Endometrium (tissue), 2 donors: ENCODE results near the gene ELANE.
"Not testable (repeated sequence)": the region's sequence is repeated elsewhere in the genome, so short reads cannot be mapped to it uniquely, and the experiment has no call there.

Experiments used
- FAIRE-seq: peaks from 2 replicates; lab custom pipeline; 2012; peaks lifted over from hg19 to GRCh38; lab: Jason Lieb, UNC
- donor health status: control.
- donor health status: control.

ELANE gene

DNA sequence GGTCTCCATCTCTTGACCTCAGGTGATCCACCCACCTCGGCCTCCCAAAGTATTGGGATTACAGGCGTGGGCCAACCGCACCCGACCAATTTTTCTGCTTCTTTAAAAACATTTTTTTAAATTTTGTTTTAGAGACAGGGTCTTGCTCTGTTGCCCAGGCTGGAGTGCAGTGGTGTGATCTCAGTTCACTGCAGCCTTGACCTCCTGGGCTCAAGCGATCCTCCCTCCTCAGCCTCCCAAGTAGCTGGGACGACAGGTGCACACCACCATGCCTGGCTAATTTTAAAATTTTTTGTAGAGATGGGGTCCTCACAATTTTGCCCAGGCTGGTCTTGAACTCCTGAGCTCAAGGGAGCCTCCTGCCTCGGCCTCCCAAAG lies 9.3 kb upstream of the ELANE start:
- FAIRE-seq: not testable (repeated sequence)

DNA sequence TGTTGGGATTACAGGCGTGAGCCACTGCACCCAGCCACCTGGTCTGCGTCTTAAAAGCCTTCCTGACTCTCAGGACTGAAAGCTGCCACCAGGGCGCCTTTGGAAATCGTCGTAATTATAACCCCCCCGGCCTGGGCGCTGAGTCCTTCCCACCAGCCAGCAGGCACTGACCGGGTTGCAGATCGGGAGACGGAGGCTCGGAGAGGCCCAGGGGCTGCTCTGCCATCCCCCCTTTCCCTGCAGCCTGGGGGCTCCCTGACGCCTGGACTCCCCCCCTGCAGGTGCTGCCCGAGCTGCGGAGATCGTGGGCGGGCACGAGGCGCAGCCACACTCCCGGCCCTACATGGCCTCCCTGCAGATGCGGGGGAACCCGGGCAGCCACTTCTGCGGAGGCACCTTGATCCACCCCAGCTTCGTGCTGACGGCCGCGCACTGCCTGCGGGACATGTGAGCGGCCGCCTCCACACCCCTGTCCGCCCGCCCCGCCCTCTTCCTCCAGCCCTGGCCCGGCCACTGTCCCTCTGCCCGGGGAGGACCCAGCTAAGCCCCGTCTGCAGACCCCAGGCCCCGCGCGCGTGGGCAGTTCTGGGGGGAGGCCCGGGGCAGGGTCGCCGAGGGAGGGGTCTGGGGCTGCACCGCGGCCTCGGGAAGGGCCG lies 8.8 kb upstream of the ELANE start:
- no peak for FAIRE-seq

GRCh38 chr19:843836-844545 lies 8.1 kb upstream of the ELANE start:
- no peak for FAIRE-seq

DNA sequence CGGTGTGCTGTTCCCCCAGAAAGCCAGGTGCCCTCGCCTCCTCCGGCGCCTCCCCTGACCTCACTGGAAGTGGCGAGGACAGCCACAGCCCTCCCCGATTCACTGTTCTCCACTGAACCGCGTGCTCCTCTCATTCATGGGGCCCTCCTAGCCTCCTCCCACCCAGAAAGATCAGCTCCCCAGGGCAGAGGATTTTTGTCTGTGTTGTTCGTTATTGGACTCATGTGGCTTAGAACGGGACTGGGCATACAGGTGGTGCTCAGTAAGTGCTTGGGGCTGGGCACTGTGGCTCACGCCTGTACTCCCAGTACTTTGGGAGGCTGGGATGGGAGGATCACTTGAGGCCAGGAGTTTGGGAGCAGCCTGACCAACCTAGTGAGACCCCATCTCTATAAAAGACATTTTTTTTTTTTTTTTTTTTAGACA lies 7.5 kb upstream of the ELANE start:
- FAIRE-seq: no peak

GRCh38 chr19:845707-846521 lies 6.2 kb upstream of the ELANE start:
- no peak for FAIRE-seq

DNA sequence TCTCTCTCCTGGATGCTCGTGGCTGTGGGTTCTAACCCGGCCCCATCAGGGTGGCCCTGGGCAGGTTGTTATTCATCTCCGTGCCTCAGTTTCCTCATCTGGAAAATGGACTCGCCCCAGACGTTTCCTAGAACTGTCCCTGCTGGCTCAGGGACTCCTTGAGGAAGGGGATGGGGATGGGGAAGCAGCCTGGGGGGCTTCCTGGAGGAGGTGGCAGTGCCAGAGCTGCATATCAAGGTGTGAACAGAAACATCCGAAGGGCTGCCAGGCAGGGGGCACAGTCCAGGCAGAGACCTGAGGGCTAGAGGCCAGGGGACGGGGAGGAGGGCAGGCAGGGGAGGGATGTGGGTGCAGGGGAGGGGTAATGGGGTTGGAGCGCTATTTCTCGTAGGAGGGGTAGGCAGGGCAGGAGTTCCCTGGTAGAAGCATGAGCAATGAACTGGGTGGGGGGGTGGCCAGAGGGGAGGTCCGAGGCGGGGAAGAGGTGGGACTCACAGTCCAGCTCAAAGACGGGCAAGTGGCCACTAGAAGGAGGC lies 3.6 kb upstream of the ELANE start:
- FAIRE-seq: no peak

DNA sequence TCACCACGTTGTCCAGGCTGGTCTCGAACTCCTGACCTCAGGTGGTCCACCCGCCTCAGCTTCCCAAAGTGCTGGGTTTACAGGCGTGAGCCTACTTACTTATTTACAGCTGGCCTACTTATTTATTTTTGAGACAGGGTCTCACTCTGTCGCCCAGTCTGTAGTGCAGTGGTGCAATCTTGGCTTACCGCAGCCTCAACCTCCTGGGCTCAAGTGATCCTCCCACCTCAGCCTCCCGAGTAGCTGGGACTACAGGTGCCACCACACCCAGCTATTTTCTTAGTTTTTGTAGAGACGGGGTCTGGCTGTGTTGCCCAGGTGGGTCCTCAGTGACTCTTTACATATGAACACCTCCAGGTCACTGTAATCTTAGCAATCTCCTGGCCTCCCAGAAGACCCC lies 2.9 kb upstream of the ELANE start:
- FAIRE-seq: not testable (repeated sequence)

GRCh38 chr19:850221-850978 lies 1.7 kb upstream of the ELANE start:
- no peak for FAIRE-seq

GRCh38 chr19:850979-851335 lies 1.1 kb upstream of the ELANE start:
- FAIRE-seq: no peak

DNA sequence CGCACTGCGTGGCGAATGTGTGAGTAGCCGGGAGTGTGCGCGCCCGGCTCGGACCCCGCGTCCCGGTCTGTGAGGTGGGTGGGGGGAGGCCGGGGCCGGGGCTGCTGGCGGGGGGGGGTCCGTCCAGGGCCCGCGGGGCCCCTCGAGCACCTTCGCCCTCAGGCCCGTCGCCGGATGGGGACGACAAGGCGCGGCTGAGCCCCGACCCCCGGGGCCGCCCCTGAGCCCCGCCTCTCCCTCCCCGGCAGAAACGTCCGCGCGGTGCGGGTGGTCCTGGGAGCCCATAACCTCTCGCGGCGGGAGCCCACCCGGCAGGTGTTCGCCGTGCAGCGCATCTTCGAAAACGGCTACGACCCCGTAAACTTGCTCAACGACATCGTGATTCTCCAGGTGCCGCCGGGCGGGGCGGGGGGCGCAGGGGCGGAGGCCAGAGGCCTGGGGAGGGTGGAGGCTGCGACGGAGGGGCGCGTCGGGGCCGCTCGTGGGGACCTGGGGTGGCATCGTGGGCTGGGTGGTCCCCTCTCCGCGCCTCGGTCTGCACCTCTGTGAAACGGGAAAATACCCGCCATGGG lies 997 bp downstream of the ELANE start:
- no peak for FAIRE-seq

DNA sequence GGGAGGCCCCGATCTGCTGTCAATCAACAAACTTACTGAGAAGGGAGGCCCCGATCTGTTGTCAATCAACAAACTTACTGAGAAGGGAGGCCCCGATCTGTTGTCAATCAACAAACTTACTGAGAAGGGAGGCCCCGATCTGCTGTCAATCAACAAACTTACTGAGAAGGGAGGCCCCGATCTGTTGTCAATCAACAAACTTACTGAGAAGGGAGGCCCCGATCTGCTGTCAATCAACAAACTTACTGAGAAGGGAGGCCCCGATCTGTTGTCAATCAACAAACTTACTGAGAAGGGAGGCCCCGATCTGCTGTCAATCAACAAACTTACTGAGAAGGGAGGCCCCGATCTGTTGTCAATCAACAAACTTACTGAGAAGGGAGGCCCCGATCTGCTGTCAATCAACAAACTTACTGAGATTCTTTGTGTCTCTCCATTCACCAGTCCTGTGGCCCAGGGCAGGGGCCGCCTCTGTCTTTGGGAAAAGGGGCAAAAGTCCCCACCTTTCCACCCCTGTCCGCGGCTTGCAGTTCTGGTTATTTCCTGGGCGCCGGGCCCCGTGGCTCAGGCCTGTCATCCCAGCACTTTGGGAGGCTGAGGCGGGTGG lies 1.6 kb downstream of the ELANE start:
- FAIRE-seq: not testable (repeated sequence)

- FAIRE-seq: peak; percentile 43
Observed at GRCh38 chr19:854549-854948, 2.4 kb downstream of the ELANE start.

- no peak for FAIRE-seq
Observed at GRCh38 chr19:855142-855541, 3.0 kb downstream of the ELANE start.

- FAIRE-seq: no peak
Observed at GRCh38 chr19:855566-856120, 3.5 kb downstream of the ELANE start.

GRCh38 chr19:858284-858683 lies 6.2 kb downstream of the ELANE start:
- FAIRE-seq: no peak

DNA sequence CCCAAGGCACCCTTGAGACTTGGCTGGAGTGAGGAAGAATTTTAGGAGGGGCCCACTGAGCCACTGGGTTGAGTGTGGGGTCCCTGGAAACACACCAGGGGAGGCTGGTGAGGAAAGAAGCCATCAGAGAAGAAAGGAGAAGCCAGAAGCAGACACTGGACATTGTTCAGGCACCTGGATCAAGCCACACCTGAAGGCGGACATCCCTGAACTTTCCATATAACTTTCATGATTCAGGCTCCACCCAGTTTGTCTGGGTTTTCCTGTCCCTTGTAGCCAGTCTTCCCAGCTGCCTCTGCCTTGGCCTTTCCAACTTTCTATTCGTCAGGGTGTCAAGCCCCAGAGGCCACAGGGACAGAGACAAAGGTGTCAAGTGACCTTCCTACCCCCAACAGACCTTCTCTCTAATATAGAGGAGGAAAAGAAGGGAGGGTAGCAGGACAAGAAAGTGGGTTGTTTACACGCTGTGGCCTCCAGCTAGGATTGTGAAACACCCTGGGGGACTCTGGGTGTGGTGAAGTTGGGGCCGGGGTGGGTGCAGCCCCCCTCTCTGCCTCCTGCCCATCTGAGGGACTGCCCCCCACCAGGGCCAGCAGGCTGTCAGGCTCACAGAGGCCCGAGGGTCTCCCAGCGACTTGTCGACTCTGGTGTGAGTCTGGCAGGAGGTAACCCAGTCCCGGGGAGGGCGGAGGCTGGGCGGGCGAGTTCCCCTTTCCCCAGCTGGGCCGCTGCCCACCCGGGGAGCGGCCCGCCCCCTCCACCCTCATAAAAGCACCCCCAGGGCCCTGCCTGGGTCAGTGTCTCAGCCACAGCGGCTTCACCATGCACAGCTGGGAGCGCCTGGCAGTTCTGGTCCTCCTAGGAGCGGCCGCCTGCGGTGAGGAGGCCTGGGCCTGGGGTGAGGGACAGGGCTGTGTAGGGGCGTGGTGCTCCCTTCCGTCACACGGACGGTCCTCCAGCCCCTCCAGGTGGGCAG lies 7.1 kb downstream of the ELANE start, which contains the start of gene CFD:
Gene CFD, plus strand, starts transcription at position 797 of the 976 bp plus-strand sequence. Its CDS starts 26 bp downstream, at position 823.
- FAIRE-seq: no peak

- no peak for FAIRE-seq
Observed at GRCh38 chr19:861141-861755, 9.1 kb downstream of the ELANE start.

DNA sequence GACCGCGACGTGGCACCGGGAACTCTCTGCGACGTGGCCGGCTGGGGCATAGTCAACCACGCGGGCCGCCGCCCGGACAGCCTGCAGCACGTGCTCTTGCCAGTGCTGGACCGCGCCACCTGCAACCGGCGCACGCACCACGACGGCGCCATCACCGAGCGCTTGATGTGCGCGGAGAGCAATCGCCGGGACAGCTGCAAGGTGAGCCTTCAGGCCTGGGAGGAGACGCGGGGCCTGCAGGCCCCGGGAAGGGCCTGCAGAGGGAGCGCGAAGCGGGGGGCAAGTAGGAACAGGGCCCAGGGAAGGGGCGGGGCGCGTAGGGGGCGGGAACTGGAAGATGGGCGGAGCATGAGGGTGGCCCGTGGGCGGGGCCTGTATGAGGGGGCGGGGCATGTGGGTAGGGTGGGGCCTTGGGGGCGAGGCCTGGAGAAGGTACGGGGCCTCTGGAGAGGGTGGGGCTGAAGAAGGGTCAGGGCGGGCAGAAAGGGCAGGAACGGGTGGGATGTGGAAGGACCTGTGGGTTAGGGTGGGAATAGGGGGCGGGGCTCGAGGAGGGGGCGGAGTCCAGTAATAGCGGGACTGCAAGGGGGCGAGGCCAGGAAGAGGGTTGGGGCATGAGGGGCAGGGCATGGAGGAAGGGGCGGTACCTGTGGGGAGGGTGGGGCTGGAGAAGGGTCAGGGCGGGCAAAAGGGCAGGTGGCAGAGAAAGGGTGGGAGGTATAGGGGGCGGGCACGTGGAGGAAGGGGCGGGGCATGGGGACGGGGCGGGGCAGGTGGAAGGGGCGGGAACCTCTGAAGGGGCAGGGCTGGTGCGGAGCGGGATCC lies 9.9 kb downstream of the ELANE start:
- FAIRE-seq: no peak
